HL-60/S4 (cell line): ENCODE measurements around the gene KCNMA1.
"Not testable (repeated sequence)": the region's sequence is repeated elsewhere in the genome, so short reads cannot be mapped to it uniquely, and the experiment has no call there.

Experiments used
- in situ Hi-C: fragments of 300-500 bp; cut with MboI; formaldehyde crosslinking; loops from 2 replicates; pipeline ENCODE4 v1.14.3; 2022; ENCODE audit warnings: low sequenced_read_pairs

KCNMA1 gene

GRCh38 chr10:77541944-77542343, 95.7 kb downstream of the KCNMA1 start:
- in situ Hi-C loops, result no loop called here

GRCh38 chr10:77541247-77541646, 96.4 kb downstream of the KCNMA1 start:
- in situ Hi-C loops, result no loop called here

DNA sequence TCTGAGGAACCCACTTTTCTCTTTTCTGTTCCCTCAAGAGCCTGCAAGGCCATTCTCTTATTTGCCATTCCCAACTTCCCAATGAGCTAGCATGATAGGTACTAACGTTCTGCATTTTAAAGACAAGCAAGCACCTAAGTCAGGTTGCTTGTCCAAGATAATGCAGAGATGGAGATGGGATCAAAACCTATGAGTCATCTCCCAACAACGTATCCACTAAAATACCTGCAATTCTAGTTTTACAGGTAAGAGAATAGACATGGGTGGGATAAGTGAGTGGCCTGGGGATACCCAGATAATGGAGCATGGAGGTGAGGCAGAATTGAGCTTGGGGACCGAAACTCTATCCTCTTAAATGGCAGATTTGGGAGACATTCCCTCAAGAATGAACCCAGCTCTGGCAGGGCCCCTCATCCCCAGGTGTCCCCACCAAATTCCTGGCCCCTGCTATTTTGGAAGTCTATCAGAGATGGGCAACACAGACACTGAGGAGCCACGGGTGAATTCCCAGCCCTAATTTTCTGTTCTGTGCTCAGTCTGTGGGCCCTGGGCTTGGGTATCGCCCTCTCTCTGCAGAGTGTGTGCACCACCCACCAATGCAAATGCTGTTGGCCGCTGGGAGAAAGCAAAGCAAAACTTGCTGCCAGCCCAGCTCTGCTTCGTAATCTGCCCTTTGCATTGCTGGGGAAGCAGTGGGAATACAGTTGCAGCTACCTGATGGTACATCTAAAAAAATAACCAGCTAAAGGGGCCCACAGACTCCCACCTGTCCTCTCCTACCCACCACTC, 98.3 kb downstream of the KCNMA1 start:
- in situ Hi-C loops, result no loop called here

DNA sequence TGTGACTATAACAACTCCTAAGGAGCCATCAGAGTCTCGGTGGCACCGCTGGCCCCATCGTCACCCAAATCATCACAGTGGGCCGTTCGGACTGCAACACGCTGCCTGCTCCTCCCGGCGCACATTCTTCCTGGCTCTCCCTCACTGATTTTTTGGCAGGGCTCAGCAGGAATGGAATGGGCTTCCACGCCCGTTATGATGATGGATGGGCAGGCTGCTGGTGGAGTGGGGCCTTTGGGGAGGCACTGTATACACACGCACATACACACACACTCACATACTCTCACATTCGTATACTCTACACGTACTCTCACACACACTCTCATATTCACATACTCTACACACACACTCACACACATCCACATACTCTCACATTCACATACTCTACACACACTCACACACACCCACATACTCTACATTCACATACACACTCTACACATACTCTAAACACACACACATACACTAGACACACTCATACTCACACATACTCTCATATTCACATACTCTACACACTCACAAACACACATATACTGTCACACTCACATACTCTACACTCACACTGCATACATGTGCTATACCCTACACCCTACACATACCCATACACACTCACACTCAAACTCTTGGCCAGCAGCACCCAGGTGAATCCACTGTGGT, 99.8 kb downstream of the KCNMA1 start:
- in situ Hi-C loops, result no loop called here

DNA sequence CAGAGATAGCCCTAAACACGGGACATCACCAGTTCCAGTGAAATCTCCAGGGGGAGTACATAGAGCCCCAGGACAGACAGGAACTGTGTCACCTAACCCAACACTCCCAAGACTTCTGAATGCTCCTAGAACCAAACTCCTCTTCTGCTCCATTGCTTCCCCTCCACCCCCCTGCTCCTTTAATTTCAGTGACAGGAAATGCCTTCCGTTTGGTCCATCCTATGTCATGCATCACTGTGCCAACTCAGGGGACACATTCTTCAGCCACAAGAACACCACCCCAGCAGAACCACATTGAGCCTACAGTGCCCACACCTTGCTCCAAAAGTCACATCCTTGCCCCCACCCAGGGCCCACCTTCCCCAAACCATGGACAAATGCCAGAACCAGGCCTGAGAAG, 100.5 kb downstream of the KCNMA1 start:
- in situ Hi-C loops, result no loop called here

DNA sequence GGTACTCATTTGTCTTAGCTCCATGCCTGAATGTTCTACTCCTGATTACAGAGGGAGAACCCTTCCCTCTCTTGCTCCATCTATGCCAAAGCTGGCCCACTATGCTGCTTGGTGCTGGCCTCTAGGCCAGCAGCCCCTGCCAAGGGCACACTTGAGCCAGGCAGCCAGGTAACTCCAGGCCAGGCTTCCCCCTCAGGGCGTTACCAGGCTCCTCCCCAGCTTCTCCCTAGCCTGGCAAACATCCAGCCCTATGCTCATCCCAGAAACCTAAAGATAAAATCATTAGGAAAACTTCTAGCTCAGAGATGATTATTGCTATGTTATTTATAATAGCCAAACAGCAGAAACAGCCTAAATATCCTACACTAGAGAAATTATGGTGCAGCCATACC, 103.7 kb downstream of the KCNMA1 start:
- in situ Hi-C loops, result no loop called here

- in situ Hi-C loops, result no loop called here
Observed at GRCh38 chr10:77533146-77533886, 104.3 kb downstream of the KCNMA1 start.

GRCh38 chr10:77532068-77532467, 105.5 kb downstream of the KCNMA1 start:
- in situ Hi-C loops, result no loop called here

GRCh38 chr10:77531441-77532001, 106.1 kb downstream of the KCNMA1 start:
- in situ Hi-C loops, result no loop called here

DNA sequence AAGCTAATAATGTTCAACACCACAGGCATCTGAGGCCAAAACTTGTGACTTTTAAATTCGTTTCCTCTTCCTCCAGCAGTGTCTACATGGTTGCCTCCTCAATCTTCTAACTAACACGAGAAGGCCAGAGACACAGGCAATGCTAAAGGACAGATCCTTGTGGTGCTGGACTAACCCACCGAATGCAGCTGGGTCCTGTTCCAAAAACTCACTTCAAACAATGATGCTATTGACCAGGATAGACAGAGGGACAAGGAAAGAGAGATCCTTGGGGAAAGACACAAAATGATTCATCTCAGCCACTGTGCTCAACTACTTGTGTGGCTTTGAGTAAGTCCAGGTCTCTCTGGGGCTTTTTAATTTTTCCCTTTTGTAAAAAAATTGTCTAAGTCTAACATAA, 107.6 kb downstream of the KCNMA1 start:
- in situ Hi-C loops, result no loop called here

DNA sequence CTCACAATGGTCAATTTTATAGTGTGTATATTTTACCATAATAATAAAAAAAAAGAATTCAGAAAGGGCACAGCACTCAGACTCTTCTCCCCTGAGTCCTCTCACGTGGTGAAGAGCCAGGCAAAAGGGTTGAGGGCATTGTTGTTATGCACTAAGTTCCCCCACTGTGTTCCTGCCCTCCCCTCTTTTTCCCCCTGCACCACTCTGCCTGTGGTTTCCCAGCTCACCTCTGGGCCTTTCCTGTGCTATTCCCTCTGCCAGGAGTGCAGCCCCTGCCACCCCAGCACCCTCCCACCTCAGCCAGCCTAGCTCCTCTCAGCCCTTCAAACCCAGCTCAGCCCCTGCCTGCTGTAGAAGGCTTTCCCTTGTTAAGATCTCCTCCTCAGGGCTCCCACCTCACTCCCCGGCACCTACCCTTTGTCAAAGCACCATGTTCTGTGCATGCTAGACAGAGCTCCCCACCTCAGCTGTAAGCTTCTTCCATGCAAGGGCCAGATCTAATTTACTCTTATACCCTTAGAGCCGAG, 108.5 kb downstream of the KCNMA1 start:
- in situ Hi-C loops, result no loop called here

GRCh38 chr10:77527839-77528238, 109.8 kb downstream of the KCNMA1 start:
- in situ Hi-C loops, result no loop called here

- in situ Hi-C loops, result no loop called here
Observed at GRCh38 chr10:77526868-77527617, 110.6 kb downstream of the KCNMA1 start.

- in situ Hi-C loops, result no loop called here
Observed at GRCh38 chr10:77524281-77524711, 113.3 kb downstream of the KCNMA1 start.

DNA sequence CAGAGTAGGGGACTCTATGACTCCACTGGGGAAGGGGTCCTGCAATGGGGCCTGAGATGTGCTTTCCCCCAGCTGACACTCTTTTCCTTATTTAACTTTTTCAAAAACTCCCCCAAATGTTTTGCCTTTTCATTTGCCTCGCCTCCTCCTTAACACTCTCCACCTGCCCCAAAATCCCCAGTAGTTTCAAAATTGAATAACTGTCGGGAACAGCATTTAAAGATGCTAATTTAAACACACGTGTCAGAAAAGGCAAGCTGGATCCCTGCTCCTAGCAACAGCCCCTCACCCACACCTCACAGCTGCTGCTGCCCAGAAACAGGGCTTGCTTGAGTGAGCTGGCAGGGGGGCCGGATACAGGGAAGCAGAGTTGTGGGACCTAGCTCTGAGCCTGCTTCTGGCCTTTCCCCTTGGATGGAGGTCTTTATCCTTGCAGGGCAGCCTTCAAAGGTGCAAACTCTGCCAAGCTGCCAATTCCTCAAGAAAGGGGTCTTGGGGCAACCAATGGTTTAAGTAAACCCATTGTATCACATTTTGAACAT, 115.3 kb downstream of the KCNMA1 start:
- in situ Hi-C loops, result no loop called here

DNA sequence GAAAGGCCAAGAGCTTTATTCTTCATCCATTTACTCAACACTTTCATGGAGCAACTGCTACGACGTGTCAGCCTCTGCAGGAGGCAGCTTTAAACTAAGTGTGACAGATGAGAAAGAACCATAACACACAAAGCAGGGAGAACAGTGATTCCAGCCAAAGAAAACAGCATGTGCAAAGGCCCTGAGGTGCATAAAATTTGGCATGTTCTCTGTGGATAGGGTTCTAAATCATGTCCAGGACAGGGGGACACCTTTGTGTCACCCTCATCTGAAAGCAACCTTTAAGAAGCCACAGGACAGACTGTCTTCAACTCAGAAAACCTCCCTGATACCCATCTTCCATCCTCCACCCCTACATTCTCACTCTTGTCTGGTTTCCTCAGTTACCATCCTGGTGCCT, 116.6 kb downstream of the KCNMA1 start:
- in situ Hi-C loops, result no loop called here

DNA sequence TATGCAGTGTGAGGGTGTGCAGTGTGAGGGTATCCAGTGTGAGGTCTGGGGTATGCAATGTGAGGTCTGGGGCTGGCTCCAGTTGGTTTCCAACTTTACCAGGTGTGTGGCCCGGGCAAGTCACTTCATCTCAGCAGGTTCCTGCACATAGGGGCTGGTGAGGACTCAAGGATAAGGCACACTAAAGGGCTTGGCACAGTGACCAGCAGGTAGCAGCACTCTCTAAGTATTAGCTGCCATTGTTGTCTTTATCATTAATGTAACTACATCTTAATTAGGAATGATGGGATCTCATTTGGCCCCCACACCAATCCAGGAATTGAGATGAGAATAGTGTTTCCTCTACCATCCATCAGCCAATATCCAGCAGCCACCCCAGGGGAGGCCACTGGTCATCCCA, 117.3 kb downstream of the KCNMA1 start:
- in situ Hi-C loops, result no loop called here

DNA sequence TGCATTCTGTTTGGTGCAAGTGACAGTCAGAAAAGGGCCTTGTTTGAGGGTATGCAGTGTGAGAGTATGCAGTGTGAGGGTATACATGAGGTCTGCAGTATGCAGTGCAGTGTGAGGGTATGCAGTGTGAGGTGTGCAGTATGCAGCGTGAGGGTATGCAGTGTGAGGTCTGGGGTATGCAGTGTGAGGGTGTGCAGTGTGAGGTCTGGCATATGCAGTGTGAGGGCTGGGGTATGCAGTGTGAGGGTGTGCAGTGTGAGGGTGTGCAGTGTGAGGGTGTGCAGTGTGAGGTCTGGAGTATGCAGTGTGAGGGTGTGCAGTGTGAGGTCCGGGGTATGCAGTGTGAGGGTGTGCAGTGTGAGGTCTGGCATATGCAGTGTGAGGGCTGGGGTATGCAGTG, 117.8 kb downstream of the KCNMA1 start:
- in situ Hi-C loops, result not testable (repeated sequence)

DNA sequence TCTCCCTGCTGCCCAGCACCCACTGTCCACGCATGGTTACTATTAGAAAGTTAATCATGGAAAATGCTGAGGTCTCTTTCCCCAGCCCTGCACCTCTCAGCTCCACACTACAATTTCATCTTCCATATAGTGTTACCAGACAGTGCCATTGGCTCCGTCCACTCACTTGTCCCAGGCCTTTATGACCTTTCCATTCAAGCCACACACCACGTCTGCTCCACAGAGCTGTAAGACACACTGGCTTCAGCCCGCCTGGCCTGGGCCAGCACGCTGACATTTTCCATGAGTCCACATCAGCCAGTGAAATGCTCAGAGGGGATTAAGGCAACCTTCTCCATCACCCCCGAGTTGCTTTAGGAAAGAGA, 118.7 kb downstream of the KCNMA1 start:
- in situ Hi-C loops, result no loop called here

DNA sequence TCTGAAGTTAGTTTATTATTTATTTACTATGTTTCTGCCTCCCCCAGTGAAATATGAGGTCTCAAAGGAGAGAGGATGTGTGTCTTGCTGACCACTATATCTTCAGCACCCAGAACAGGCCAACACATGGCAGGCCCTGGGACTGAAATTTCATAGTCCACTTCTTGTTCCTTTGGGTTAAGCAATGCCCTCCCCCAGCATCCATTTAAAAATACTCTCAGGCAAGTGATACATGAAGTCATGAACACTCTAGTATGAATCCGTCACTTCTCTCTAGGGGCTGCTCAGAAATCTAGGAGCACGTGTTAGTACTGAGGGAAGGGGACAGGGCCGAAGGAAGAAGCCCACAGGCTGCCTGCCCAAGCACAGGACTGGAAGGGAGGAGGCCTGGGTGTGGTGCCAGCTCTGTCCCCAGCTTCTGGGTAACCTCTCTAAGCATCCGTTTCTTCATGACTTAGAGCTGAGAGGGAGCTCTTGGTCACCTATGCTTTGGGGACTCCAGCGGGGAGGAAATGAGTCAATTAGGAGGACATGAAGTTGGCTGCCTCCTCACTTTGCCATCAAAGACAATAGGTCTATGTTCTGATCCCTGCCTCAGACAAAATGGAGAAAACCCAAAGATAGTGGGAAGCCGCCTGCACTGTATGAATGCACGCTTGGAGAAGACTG, 119.2 kb downstream of the KCNMA1 start:
- in situ Hi-C loops, result no loop called here
